Central memory CD8-positive, alpha-beta T cell (primary cell): Measurements from ENCODE around the gene TNFSF15.
"Not testable (repeated sequence)": the region's sequence is repeated elsewhere in the genome, so short reads cannot be mapped to it uniquely, and the experiment has no call there.

Experiments used
- ATAC-seq: fragments of 150-1000 bp; cut with Tn5 transposase; replicated peaks from 2 replicates; pipeline ENCODE4 v1.10.0; 2022; ENCODE audit warnings: mild to moderate bottlenecking, moderate FRiP score, moderate number of reproducible peaks; ENCODE audit not compliant: poor library complexity, severe bottlenecking; ENCODE audit errors: extremely low read depth
- DNase-seq, 2 donors: peaks; one replicate each; pipeline ENCODE4 v3.0.0; 2021; ENCODE audit warnings: low spot score in 2 of 2
- H3K27ac Mint-ChIP-seq: one replicate; pipeline ENCODE4 v1.8.0; 2022; ENCODE audit warnings: low read depth, mild to moderate bottlenecking, moderate library complexity, mixed read lengths
- H3K27me3 Mint-ChIP-seq: one replicate; pipeline ENCODE4 v1.8.0; 2022; ENCODE audit warnings: mixed read lengths
- H3K36me3 Mint-ChIP-seq: one replicate; pipeline ENCODE4 v1.8.0; 2022; ENCODE audit warnings: mild to moderate bottlenecking, moderate library complexity, mixed read lengths; ENCODE audit not compliant: insufficient read depth
- H3K4me1 Mint-ChIP-seq: one replicate; pipeline ENCODE4 v1.8.0; 2022; ENCODE audit warnings: mixed read lengths
- H3K4me3 Mint-ChIP-seq: one replicate; pipeline ENCODE4 v1.8.0; 2022; ENCODE audit warnings: mild to moderate bottlenecking, moderate library complexity, mixed read lengths
- H3K9me3 Mint-ChIP-seq: one replicate; pipeline ENCODE4 v1.8.0; 2022; ENCODE audit warnings: mixed read lengths

TNFSF15 gene

DNA sequence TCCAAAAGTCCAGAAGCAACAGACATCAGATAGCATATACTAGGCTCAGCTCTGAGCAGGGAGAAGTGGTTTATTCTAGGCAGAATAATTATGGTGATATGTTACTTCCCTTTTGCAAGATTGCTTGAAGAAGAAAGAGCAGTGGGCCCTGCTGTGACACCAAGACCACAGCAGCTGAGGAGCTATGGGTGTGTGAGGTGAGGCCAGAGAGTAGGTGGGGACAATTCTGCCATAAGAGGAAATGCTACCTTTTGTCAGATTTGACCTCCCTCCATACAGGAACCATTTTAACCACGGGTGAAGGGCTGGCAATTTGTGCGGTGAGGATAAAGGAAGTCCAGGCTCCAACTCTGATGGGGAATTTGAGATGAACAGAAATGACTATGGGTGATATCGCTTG is 51.3 kb downstream of the TNFSF15 start:
- ATAC-seq (peak; percentile 73), DNase-seq (no peak)
- H3K36me3 Mint-ChIP-seq = peaks cover 1% of the 10 kb centered on the region
- H3K9me3 Mint-ChIP-seq = no peaks in the 10 kb centered on the region
- H3K27ac Mint-ChIP-seq = peak overlapping the region; percentile 84
- peaks cover 22% of the 10 kb centered on the region for H3K4me1 Mint-ChIP-seq
- no peaks in the 10 kb centered on the region for H3K27me3 Mint-ChIP-seq
- H3K4me3 Mint-ChIP-seq = no peak overlapping the region

DNA sequence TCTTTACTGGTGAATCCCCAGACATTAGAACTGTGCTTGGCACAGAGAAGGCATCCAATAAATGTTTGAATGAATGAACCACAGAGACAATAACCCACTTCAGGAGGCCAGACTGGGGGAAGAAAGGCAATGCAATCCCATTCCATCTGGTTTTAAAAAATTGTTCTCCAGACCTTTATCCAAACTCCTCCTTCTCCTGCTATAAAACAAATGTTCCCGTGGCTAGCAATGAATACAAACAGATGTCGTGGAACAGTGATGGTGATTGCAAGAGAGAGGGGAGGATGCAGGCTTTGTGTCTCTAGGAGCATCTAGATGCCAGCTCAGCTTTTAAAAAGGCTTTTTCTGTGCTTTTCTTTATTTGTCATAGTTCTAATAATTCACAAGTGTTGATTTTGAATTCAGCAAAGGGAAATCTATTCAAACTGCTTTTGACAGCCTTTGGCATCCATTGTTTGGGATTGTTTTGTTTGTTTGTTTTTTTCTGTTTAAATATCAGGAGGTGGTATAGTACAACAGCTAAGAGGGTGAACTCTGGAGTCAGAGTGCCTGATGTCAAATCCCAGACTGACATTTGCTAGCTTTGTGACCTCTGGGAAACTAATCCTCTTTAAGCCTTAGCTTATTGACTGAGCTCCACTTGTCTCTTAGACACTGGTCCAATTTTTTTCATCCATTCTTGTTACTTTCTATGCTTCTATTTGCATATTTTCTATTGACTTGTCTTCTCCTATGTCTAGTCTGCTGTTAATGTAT is 59.1 kb downstream of the TNFSF15 start:
- H3K4me1 Mint-ChIP-seq = no peaks in the 10 kb centered on the region
- H3K9me3 Mint-ChIP-seq = no peaks in the 10 kb centered on the region
- no peaks in the 10 kb centered on the region for H3K27me3 Mint-ChIP-seq
- no peaks in the 10 kb centered on the region for H3K36me3 Mint-ChIP-seq
- H3K27ac Mint-ChIP-seq = no peak overlapping the region
- no peak overlapping the region for H3K4me3 Mint-ChIP-seq
- ATAC-seq (no peak), DNase-seq (no peak)

- Mint-ChIP-seq H3K4me1 (no peaks in the 10 kb centered on the region), H3K9me3 (no peaks in the 10 kb centered on the region), H3K27ac (no peak overlapping the region), H3K27me3 (no peaks in the 10 kb centered on the region), H3K36me3 (no peaks in the 10 kb centered on the region), H3K4me3 (no peak overlapping the region)
- ATAC-seq (no peak), DNase-seq (no peak)
Measured at GRCh38 chr9:114745879-114746550, 59.8 kb downstream of the TNFSF15 start.

GRCh38 chr9:114745108-114745848 is 60.6 kb downstream of the TNFSF15 start:
- no peaks in the 10 kb centered on the region for H3K36me3 Mint-ChIP-seq
- H3K4me3 Mint-ChIP-seq = no peak overlapping the region
- DNase-seq (no peak), ATAC-seq (no peak)
- no peaks in the 10 kb centered on the region for H3K27me3 Mint-ChIP-seq
- H3K4me1 Mint-ChIP-seq = no peaks in the 10 kb centered on the region
- no peak overlapping the region for H3K27ac Mint-ChIP-seq
- H3K9me3 Mint-ChIP-seq = no peaks in the 10 kb centered on the region

- peaks cover 10% of the 10 kb centered on the region for H3K4me1 Mint-ChIP-seq
- ATAC-seq (no peak), DNase-seq (no peak)
- H3K27ac Mint-ChIP-seq = no peak overlapping the region
- no peak overlapping the region for H3K4me3 Mint-ChIP-seq
- H3K27me3 Mint-ChIP-seq = no peaks in the 10 kb centered on the region
- H3K9me3 Mint-ChIP-seq = no peaks in the 10 kb centered on the region
- no peaks in the 10 kb centered on the region for H3K36me3 Mint-ChIP-seq
Measured at GRCh38 chr9:114743446-114743845, 62.4 kb downstream of the TNFSF15 start.

DNA sequence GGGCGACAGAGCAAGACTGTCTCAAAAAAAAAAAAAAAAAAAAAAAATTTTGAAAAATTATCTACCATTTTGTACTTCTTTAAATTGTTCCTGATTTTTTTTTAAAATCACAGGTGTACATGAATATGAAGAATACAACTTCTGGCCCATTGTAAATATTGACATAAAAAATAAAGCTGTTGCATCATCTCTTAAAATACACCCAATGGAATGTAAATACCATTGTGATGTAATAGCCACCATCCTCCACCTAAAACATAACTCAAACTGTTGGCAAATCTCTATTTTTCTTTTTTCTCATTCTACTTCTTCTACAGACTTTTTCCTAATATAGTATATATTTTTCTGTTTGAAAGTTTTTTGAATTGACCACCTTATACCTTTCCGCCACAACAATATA is 62.9 kb downstream of the TNFSF15 start:
- ATAC-seq (no peak), DNase-seq (no peak)
- H3K4me1 Mint-ChIP-seq = peaks cover 10% of the 10 kb centered on the region
- no peaks in the 10 kb centered on the region for H3K9me3 Mint-ChIP-seq
- no peak overlapping the region for H3K27ac Mint-ChIP-seq
- no peaks in the 10 kb centered on the region for H3K27me3 Mint-ChIP-seq
- no peak overlapping the region for H3K4me3 Mint-ChIP-seq
- no peaks in the 10 kb centered on the region for H3K36me3 Mint-ChIP-seq

DNA sequence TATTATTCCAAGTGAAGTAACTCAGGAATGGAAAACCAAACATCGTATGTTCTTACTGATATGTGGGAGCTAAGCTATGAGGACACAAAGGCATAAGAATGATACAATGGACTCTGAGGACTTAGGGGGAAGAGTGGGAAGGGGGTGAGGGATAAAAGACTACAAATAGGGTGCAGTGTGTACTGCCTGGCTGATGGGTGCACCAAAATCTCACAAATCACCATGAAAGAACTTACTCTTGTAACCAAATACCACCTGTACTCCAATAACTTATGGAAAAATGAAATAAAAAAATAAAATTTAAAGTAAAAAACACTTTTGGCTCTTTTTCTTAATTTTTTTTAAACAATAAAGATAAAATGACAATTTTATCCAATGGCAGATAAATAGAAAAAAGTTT is 64.3 kb downstream of the TNFSF15 start:
- peaks cover 25% of the 10 kb centered on the region for H3K4me1 Mint-ChIP-seq
- not testable (repeated sequence) for DNase-seq, ATAC-seq, H3K9me3 Mint-ChIP-seq, H3K36me3 Mint-ChIP-seq, H3K27ac Mint-ChIP-seq, H3K4me3 Mint-ChIP-seq, H3K27me3 Mint-ChIP-seq

DNA sequence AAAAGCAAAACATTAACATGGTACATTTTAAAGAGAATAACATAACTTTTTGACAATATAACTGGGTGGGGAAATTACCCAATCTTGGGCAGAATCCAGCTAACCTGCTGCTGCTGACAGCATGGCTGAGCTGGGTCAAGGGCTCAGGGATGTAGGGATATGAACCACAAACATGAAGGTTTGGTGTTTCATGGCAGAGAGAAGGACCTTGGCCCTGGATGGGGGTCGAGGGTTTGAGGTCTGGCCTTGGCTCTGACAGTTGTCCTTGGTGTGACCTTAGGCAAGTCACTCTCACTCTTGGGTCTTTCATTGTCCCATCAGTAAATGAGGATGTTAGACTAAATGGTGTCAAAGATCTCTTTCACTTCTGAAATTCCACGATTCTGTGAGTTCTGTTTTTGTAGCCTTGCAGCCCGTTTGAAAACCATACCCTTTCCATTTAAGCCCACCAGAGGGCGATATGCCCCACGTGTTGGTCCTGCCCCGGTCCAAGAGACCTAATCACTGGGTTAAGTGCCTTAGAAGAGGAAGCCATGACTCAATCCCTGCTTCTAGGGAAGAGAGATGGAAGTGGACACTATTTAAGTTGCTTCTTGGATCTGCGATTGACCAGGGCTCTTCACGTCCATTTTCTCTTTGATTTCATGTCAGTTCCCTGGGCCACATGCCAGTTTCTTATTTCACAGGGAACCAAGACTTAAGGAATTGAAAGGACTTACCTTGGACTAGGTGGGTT is 67.1 kb downstream of the TNFSF15 start:
- Mint-ChIP-seq H3K9me3 (no peaks in the 10 kb centered on the region), H3K4me3 (no peak overlapping the region), H3K27ac (peak overlapping the region; percentile 53), H3K36me3 (no peaks in the 10 kb centered on the region), H3K27me3 (no peaks in the 10 kb centered on the region), H3K4me1 (peaks cover 37% of the 10 kb centered on the region)
- peak; percentile 57 to 67 for DNase-seq
- peak; percentile 43 for ATAC-seq

GRCh38 chr9:114737847-114738246 is 68.0 kb downstream of the TNFSF15 start:
- no peak for ATAC-seq
- peak overlapping the region; percentile 93 for H3K27ac Mint-ChIP-seq
- H3K9me3 Mint-ChIP-seq = no peaks in the 10 kb centered on the region
- no peak overlapping the region for H3K4me3 Mint-ChIP-seq
- no peak for DNase-seq
- H3K36me3 Mint-ChIP-seq = no peaks in the 10 kb centered on the region
- peaks cover 37% of the 10 kb centered on the region for H3K4me1 Mint-ChIP-seq
- no peaks in the 10 kb centered on the region for H3K27me3 Mint-ChIP-seq

GRCh38 chr9:114737118-114737517 is 68.7 kb downstream of the TNFSF15 start:
- no peaks in the 10 kb centered on the region for H3K36me3 Mint-ChIP-seq
- peaks cover 37% of the 10 kb centered on the region for H3K4me1 Mint-ChIP-seq
- no peaks in the 10 kb centered on the region for H3K27me3 Mint-ChIP-seq
- H3K9me3 Mint-ChIP-seq = no peaks in the 10 kb centered on the region
- ATAC-seq (no peak), DNase-seq (no peak)
- no peak overlapping the region for H3K4me3 Mint-ChIP-seq
- H3K27ac Mint-ChIP-seq = peak overlapping the region; percentile 93

- peaks cover 37% of the 10 kb centered on the region for H3K4me1 Mint-ChIP-seq
- H3K4me3 Mint-ChIP-seq = peak overlapping the region; percentile 55
- ATAC-seq (peak; percentile 84), DNase-seq (no peak)
- H3K27ac Mint-ChIP-seq = peak overlapping the region; percentile 93
- no peaks in the 10 kb centered on the region for H3K27me3 Mint-ChIP-seq
- H3K36me3 Mint-ChIP-seq = no peaks in the 10 kb centered on the region
- H3K9me3 Mint-ChIP-seq = no peaks in the 10 kb centered on the region
Measured at GRCh38 chr9:114735704-114736103, 70.1 kb downstream of the TNFSF15 start.

GRCh38 chr9:114735139-114735538 is 70.7 kb downstream of the TNFSF15 start:
- ATAC-seq = peak; percentile 69
- not testable (repeated sequence) for H3K36me3 Mint-ChIP-seq, DNase-seq, H3K9me3 Mint-ChIP-seq, H3K27me3 Mint-ChIP-seq, H3K4me3 Mint-ChIP-seq
- H3K4me1 Mint-ChIP-seq = peaks cover 37% of the 10 kb centered on the region
- H3K27ac Mint-ChIP-seq = peak overlapping the region; percentile 93
